Sigmoid colon (tissue), 7 donors: ENCODE measurements around the gene EGF. TPM values are rescaled to one million over a fixed set of nuclear protein-coding genes. Genes with fewer than 3 reads are reported as not detected.

Experiments
- DNase-seq: peaks from one replicate; pipeline ENCODE4 v3.0.0-alpha.2; 2019
- H3K27ac ChIP-seq, 4 donors: fragments of 200-600 bp; sonication (generic); one replicate each; pipeline ENCODE4 v1.5.1; 2016 to 2019; ENCODE audit warnings: mild to moderate bottlenecking in 1 of 4
- H3K27me3 ChIP-seq, 3 donors: fragments of 200-600 bp; sonication (generic); one replicate each; pipeline ENCODE4 v1.5.1; 2019; ENCODE audit warnings: mild to moderate bottlenecking in 1 of 3
- H3K36me3 ChIP-seq, 4 donors: fragments of 200-600 bp; sonication (generic); one replicate each; pipeline ENCODE4 v1.5.1; 2016 to 2019
- H3K4me1 ChIP-seq, 4 donors: fragments of 200-600 bp; sonication (generic); one replicate each; pipeline ENCODE4 v1.5.1; 2017 to 2019
- H3K4me3 ChIP-seq, 4 donors: fragments of 200-600 bp; sonication (generic); one replicate each; pipeline ENCODE4 v1.5.1; 2017 to 2019; ENCODE audit warnings: mild to moderate bottlenecking in 2 of 4, moderate library complexity in 1 of 4
- H3K9me3 ChIP-seq, 4 donors: fragments of 200-600 bp in 3 of 4; sonication (generic) in 3 of 4; one replicate each; pipeline versions ENCODE4 v1.5.1 to v1.6.1; 2013 to 2019
- CTCF ChIP-seq, 4 experiments: fragments of 450-650 bp in 3 of 4; fragments of 200-600 bp in 1 of 4; IDR thresholded peaks; one replicate each; pipeline ENCODE4 v1.5.1; 2016 to 2019; ENCODE audit warnings: antibody characterized with exemption in 4 of 4, mild to moderate bottlenecking in 3 of 4, moderate library complexity in 2 of 4
- EP300 ChIP-seq, 4 donors: sonication (generic); formaldehyde crosslinking; IDR thresholded peaks; one replicate each; pipeline ENCODE4 v1.6.1; 2017; ENCODE audit warnings: antibody characterized with exemption in 4 of 4
- POLR2A ChIP-seq, 2 donors: fragments of 450-650 bp; IDR thresholded peaks; one replicate each; pipeline ENCODE4 v1.6.1; 2016; ENCODE audit warnings: antibody characterized with exemption in 2 of 2, mild to moderate bottlenecking in 2 of 2, moderate library complexity in 2 of 2
- POLR2AphosphoS5 ChIP-seq, 4 donors: sonication (generic); formaldehyde crosslinking; IDR thresholded peaks; one replicate each; pipeline ENCODE4 v1.6.1; 2017; ENCODE audit warnings: antibody characterized with exemption in 4 of 4
- WGBS, 2 donors: extraction: QIAGEN DNeasy Blood & Tissue Kit; methylation state at CpG; one replicate each; pipeline ENCODE4 v1.1.7; 2013; 5-methylcytosine and 5-hydroxymethylcytosine counted together
- intact Hi-C: fragments of 100-400 bp; cut with DNase I; formaldehyde crosslinking; loops from one replicate; pipeline ENCODE4 v1.15.1; 2023
- polyA plus RNA-seq, 3 donors: library from polyadenylated mRNA; stranded (reverse); fragments of 200-250 nt; gene quantifications; one replicate each; pipeline ENCODE4 v1.2.3, GENCODE V29; 2013
- total RNA-seq, 4 donors: library from RNA; depleted of rRNA; stranded (reverse); fragments of >200 nt; gene quantifications; one replicate each; pipeline ENCODE4 v1.1.0, GENCODE V29; 2016
- donor health status: healthy with polysubstance abuse.
- donor health status: Bipolar disorder and iron deficiency.
- donor health status: healthy.

Gene EGF
- total and polyA plus RNA-seq, 7 donors: 0.46 to 1.3 (median 0.70) TPM; not detected in 1

GRCh38 chr4:109877400-109877799 is 35.3 kb upstream of the EGF start:
- TF ChIP-seq POLR2A (IDR thresholded peaks at IDR 0.05) (no peak), CTCF (IDR thresholded peaks at IDR 0.05) (no peak), POLR2AphosphoS5 (IDR thresholded peaks at IDR 0.05) (no peak), EP300 (IDR thresholded peaks at IDR 0.05) (no peak)
- H3K36me3 ChIP-seq: no peaks in the 10 kb centered on the region
- no peak for DNase-seq
- no peak overlapping the region for H3K4me3 ChIP-seq
- H3K4me1 ChIP-seq: no peaks in the 10 kb centered on the region
- H3K27ac ChIP-seq: no peak overlapping the region
- intact Hi-C loops: no loop called here
- H3K27me3 ChIP-seq: no peaks in the 10 kb centered on the region
- 69 to 87% methylated on average over 3 of the region's 3 CpGs for WGBS, 2 donors
- peaks cover 0 to 2% (median 0%) of the 10 kb centered on the region in 4 donors for H3K9me3 ChIP-seq

- DNase-seq: no peak
- 75 to 94% methylated on average over 2 of the region's 2 CpGs for WGBS, 2 donors
- no peak overlapping the region for H3K4me3 ChIP-seq
- H3K9me3 ChIP-seq: peaks cover 0 to under 1% (median 0%) of the 10 kb centered on the region in 4 donors
- intact Hi-C loops: no loop called here
- H3K27ac ChIP-seq: no peak overlapping the region
- no peaks in the 10 kb centered on the region for H3K4me1 ChIP-seq
- H3K27me3 ChIP-seq: no peaks in the 10 kb centered on the region
- no peaks in the 10 kb centered on the region for H3K36me3 ChIP-seq
- TF ChIP-seq EP300 (IDR thresholded peaks at IDR 0.05) (no peak), CTCF (IDR thresholded peaks at IDR 0.05) (no peak), POLR2A (IDR thresholded peaks at IDR 0.05) (no peak), POLR2AphosphoS5 (IDR thresholded peaks at IDR 0.05) (no peak)
These were observed 34.3 kb upstream of the EGF start for GRCh38 chr4:109878355-109878754.

- intact Hi-C loops: no loop called here
- H3K9me3 ChIP-seq: no peaks in the 10 kb centered on the region
- no peaks in the 10 kb centered on the region for H3K27me3 ChIP-seq
- no peaks in the 10 kb centered on the region for H3K36me3 ChIP-seq
- no peak for DNase-seq
- WGBS, 2 donors: 84% methylated on average over 12 of the region's 12 CpGs
- H3K4me1 ChIP-seq: no peaks in the 10 kb centered on the region
- H3K4me3 ChIP-seq: no peak overlapping the region
- TF ChIP-seq POLR2A (IDR thresholded peaks at IDR 0.05) (no peak), EP300 (IDR thresholded peaks at IDR 0.05) (no peak), POLR2AphosphoS5 (IDR thresholded peaks at IDR 0.05) (no peak), CTCF (IDR thresholded peaks at IDR 0.05) (no peak)
- no peak overlapping the region for H3K27ac ChIP-seq
These were observed 33.6 kb upstream of the EGF start for GRCh38 chr4:109879081-109879480.

- 93% methylated on average over 7 of the region's 7 CpGs for WGBS, 2 donors
- no peak for DNase-seq
- intact Hi-C loops: no loop called here
- Histone ChIP-seq H3K27me3 (no peaks in the 10 kb centered on the region), H3K4me3 (no peak overlapping the region), H3K9me3 (no peaks in the 10 kb centered on the region), H3K4me1 (no peaks in the 10 kb centered on the region), H3K36me3 (no peaks in the 10 kb centered on the region), H3K27ac (no peak overlapping the region)
- TF ChIP-seq CTCF (IDR thresholded peaks at IDR 0.05): no peak
- TF ChIP-seq POLR2A (IDR thresholded peaks at IDR 0.05): no peak
- no peak for TF ChIP-seq EP300 (IDR thresholded peaks at IDR 0.05)
- TF ChIP-seq POLR2AphosphoS5 (IDR thresholded peaks at IDR 0.05): no peak
These were observed 32.9 kb upstream of the EGF start for GRCh38 chr4:109879636-109880314.

- Histone ChIP-seq H3K4me1 (no peaks in the 10 kb centered on the region), H3K9me3 (no peaks in the 10 kb centered on the region), H3K27ac (no peak overlapping the region), H3K4me3 (no peak overlapping the region), H3K36me3 (no peaks in the 10 kb centered on the region), H3K27me3 (no peaks in the 10 kb centered on the region)
- TF ChIP-seq POLR2A (IDR thresholded peaks at IDR 0.05): no peak
- no peak for TF ChIP-seq CTCF (IDR thresholded peaks at IDR 0.05)
- TF ChIP-seq POLR2AphosphoS5 (IDR thresholded peaks at IDR 0.05): no peak
- no peak for TF ChIP-seq EP300 (IDR thresholded peaks at IDR 0.05)
- intact Hi-C loops: no loop called here
- DNase-seq: no peak
These were observed 26.4 kb upstream of the EGF start for GRCh38 chr4:109886303-109886702.
